ENCODE results near the gene MAGI2.
"Not testable (repeated sequence)": the region's sequence is repeated elsewhere in the genome, so short reads cannot be mapped to it uniquely, and the experiment has no call there.

MAGI2 gene

GRCh38 chr7:78326189-78326588 lies 1127.3 kb downstream of the MAGI2 start:
- no peak for DNase-seq (ENCODE audit: low read depth in 3 of 3, low spot score in 1 of 3)

GRCh38 chr7:78323118-78323517 lies 1130.3 kb downstream of the MAGI2 start:
- no peak for DNase-seq (ENCODE audit: low read depth in 3 of 3, low spot score in 1 of 3)

- DNase-seq (ENCODE audit: low read depth in 3 of 3, low spot score in 1 of 3): not testable (repeated sequence)
These were observed 1131.2 kb downstream of the MAGI2 start for GRCh38 chr7:78322231-78322630.

- DNase-seq (ENCODE audit: low read depth in 3 of 3, low spot score in 1 of 3): no peak
These were observed 1136.1 kb downstream of the MAGI2 start for GRCh38 chr7:78317371-78317770.

- no peak for DNase-seq (ENCODE audit: low read depth in 3 of 3, low spot score in 1 of 3)
These were observed 1137.4 kb downstream of the MAGI2 start for GRCh38 chr7:78316110-78316509.

- no peak for DNase-seq (ENCODE audit: low read depth in 3 of 3, low spot score in 1 of 3)
These were observed 1138.3 kb downstream of the MAGI2 start for GRCh38 chr7:78315119-78315518.

- DNase-seq (ENCODE audit: low read depth in 3 of 3, low spot score in 1 of 3): no peak
These were observed 1142.3 kb downstream of the MAGI2 start for GRCh38 chr7:78311181-78311580.

GRCh38 chr7:78307892-78308291 lies 1145.6 kb downstream of the MAGI2 start:
- no peak for DNase-seq (ENCODE audit: low read depth in 3 of 3, low spot score in 1 of 3)

- DNase-seq (ENCODE audit: low read depth in 3 of 3, low spot score in 1 of 3): no peak
These were observed 1146.8 kb downstream of the MAGI2 start for GRCh38 chr7:78306634-78307033.

- no peak for DNase-seq (ENCODE audit: low read depth in 3 of 3, low spot score in 1 of 3)
These were observed 1152.1 kb downstream of the MAGI2 start for GRCh38 chr7:78301407-78301806.

GRCh38 chr7:78299088-78299487 lies 1154.4 kb downstream of the MAGI2 start:
- no peak for DNase-seq (ENCODE audit: low read depth in 3 of 3, low spot score in 1 of 3)

GRCh38 chr7:78296644-78297371 lies 1156.7 kb downstream of the MAGI2 start:
- no peak for DNase-seq (ENCODE audit: low read depth in 3 of 3, low spot score in 1 of 3)

GRCh38 chr7:78296046-78296597 lies 1157.3 kb downstream of the MAGI2 start:
- no peak for DNase-seq (ENCODE audit: low read depth in 3 of 3, low spot score in 1 of 3)

GRCh38 chr7:78289471-78289870 lies 1164.0 kb downstream of the MAGI2 start:
- DNase-seq (ENCODE audit: low read depth in 3 of 3, low spot score in 1 of 3): not testable (repeated sequence)

GRCh38 chr7:78284945-78285344 lies 1168.5 kb downstream of the MAGI2 start:
- DNase-seq (ENCODE audit: low read depth in 3 of 3, low spot score in 1 of 3): no peak

GRCh38 chr7:78280276-78280675 lies 1173.2 kb downstream of the MAGI2 start:
- no peak for DNase-seq (ENCODE audit: low read depth in 3 of 3, low spot score in 1 of 3)

GRCh38 chr7:78279457-78279856 lies 1174.0 kb downstream of the MAGI2 start:
- DNase-seq (ENCODE audit: low read depth in 3 of 3, low spot score in 1 of 3): no peak

- no peak for DNase-seq (ENCODE audit: low read depth in 3 of 3, low spot score in 1 of 3)
These were observed 1174.4 kb downstream of the MAGI2 start for GRCh38 chr7:78279032-78279431.

GRCh38 chr7:78267141-78267540 lies 1186.3 kb downstream of the MAGI2 start:
- no peak for DNase-seq (ENCODE audit: low read depth in 3 of 3, low spot score in 1 of 3)

GRCh38 chr7:78265486-78265885 lies 1188.0 kb downstream of the MAGI2 start:
- no peak for DNase-seq (ENCODE audit: low read depth in 3 of 3, low spot score in 1 of 3)

GRCh38 chr7:78265071-78265470 lies 1188.4 kb downstream of the MAGI2 start:
- no peak for DNase-seq (ENCODE audit: low read depth in 3 of 3, low spot score in 1 of 3)

GRCh38 chr7:78264105-78264504 lies 1189.4 kb downstream of the MAGI2 start:
- no peak for DNase-seq (ENCODE audit: low read depth in 3 of 3, low spot score in 1 of 3)

GRCh38 chr7:78261739-78262138 lies 1191.7 kb downstream of the MAGI2 start:
- DNase-seq (ENCODE audit: low read depth in 3 of 3, low spot score in 1 of 3): no peak

All from stimulated activated CD4-positive, alpha-beta T cell treated with anti-CD3 and anti-CD28 coated beads, TNF-alpha, amount 100 ng/mL, for 1 hour (primary cell).